HepG2 (cell line): Measurements from ENCODE around the gene ASCC3. TPM values are rescaled to one million over a fixed set of nuclear protein-coding genes. Genes with fewer than 3 reads are reported as not detected.

ENCODE experiments used
- ATAD3A ChIP-seq: sonication (generic); formaldehyde crosslinking; IDR thresholded peaks from 2 replicates; pipeline ENCODE4 v1.4.0; 2020; ENCODE audit warnings: missing genetic modification reagents
- DNMT1 ChIP-seq: sonication (generic); formaldehyde crosslinking; IDR thresholded peaks from 2 replicates; pipeline ENCODE4 v1.5.1; 2020; ENCODE audit warnings: mild to moderate bottlenecking, missing genetic modification reagents
- EP300 ChIP-seq, 3 experiments: sonication (generic) in 1 of 3; formaldehyde crosslinking in 1 of 3; IDR thresholded peaks; 2 replicates each; pipeline versions ENCODE4 v1.5.1 to v1.6.1; 2011 to 2020; ENCODE audit warnings: low read depth in 2 of 3, low read length in 2 of 3, borderline replicate concordance in 1 of 3, improper control_type of control experiment in 1 of 3, mild to moderate bottlenecking in 1 of 3, missing genetic modification reagents in 1 of 3, moderate library complexity in 1 of 3
- FOXA1 ChIP-seq, 2 experiments: fragments of 450-650 bp in 1 of 2; sonication (generic) in 1 of 2; formaldehyde crosslinking in 1 of 2; IDR thresholded peaks; 2 replicates each; pipeline versions ENCODE4 v1.4.0 to v1.6.1; 2016 to 2020; ENCODE audit warnings: missing genetic modification reagents in 1 of 2
- GFI1 ChIP-seq: sonication (generic); formaldehyde crosslinking; IDR thresholded peaks from 2 replicates; pipeline ENCODE4 v1.5.0; 2020; ENCODE audit warnings: missing genetic modification reagents, mild to moderate bottlenecking, borderline replicate concordance
- HMG20A ChIP-seq: IDR thresholded peaks from 2 replicates; pipeline ENCODE4 v1.6.1; 2016; ENCODE audit warnings: borderline replicate concordance
- HOXD1 ChIP-seq: sonication (generic); formaldehyde crosslinking; IDR thresholded peaks from 2 replicates; pipeline ENCODE4 v1.5.0; 2020; ENCODE audit warnings: missing genetic modification reagents
- KAT2B ChIP-seq: fragments of 150-350 bp; IDR thresholded peaks from 2 replicates; pipeline ENCODE4 v1.6.1; 2014; ENCODE audit warnings: low read depth, low read length, borderline replicate concordance
- MEF2D ChIP-seq: sonication (generic); formaldehyde crosslinking; IDR thresholded peaks from 2 replicates; pipeline ENCODE4 v1.5.1; 2020; ENCODE audit warnings: mild to moderate bottlenecking, missing genetic modification reagents
- NAIF1 ChIP-seq: sonication (generic); formaldehyde crosslinking; IDR thresholded peaks from 2 replicates; pipeline ENCODE4 v1.5.0; 2020; ENCODE audit warnings: mild to moderate bottlenecking, missing genetic modification reagents, borderline replicate concordance
- POGZ ChIP-seq: sonication (generic); formaldehyde crosslinking; IDR thresholded peaks from 2 replicates; pipeline ENCODE4 v1.4.0; 2020; ENCODE audit warnings: mild to moderate bottlenecking, missing genetic modification reagents
- RARA ChIP-seq: IDR thresholded peaks from 2 replicates; pipeline ENCODE4 v1.6.1; 2016; ENCODE audit warnings: missing genetic modification reagents, missing compliant biosample characterization
- RXRB ChIP-seq: IDR thresholded peaks from 2 replicates; pipeline ENCODE4 v1.6.1; 2016; ENCODE audit warnings: borderline replicate concordance, missing genetic modification reagents, missing compliant biosample characterization
- SNAPC2 ChIP-seq: sonication (generic); formaldehyde crosslinking; IDR thresholded peaks from 2 replicates; pipeline ENCODE4 v1.8.1; 2022; ENCODE audit warnings: mild to moderate bottlenecking, missing genetic modification reagents
- ZMYM3 ChIP-seq: sonication (generic); formaldehyde crosslinking; IDR thresholded peaks from 2 replicates; pipeline ENCODE4 v1.5.1; 2020; ENCODE audit warnings: mild to moderate bottlenecking, missing genetic modification reagents
- polyA plus RNA-seq, 8 experiments: library from polyadenylated mRNA; depleted of rRNA in 3 of 8; stranded (reverse) in 7 of 8; unstranded in 1 of 8; fragments of >200 nt; fragmentation: Illumina TruSeq in 4 of 8; extraction: Trizol in 4 of 8; gene quantifications; 2 replicates each; pipeline versions ENCODE4 v1.2.1 to v1.2.3, GENCODE V29; 2011 to 2016; ENCODE audit warnings: low read depth in 4 of 8, missing spikeins in 1 of 8, mixed read lengths in 1 of 8; ENCODE audit not compliant: insufficient read depth in 1 of 8
- total RNA-seq, 5 experiments: library from RNA; depleted of rRNA; stranded (reverse); fragments of >200 nt; fragmentation: Illumina TruSeq; extraction: Trizol; gene quantifications; 2 replicates each; pipeline ENCODE4 v1.2.3, GENCODE V29; 2016; ENCODE audit warnings: low read depth in 1 of 5
- TF ChIP-seq, protein P1 (sequence below): IDR thresholded peaks from 2 replicates; pipeline ENCODE4 v1.6.1; 2018; ENCODE audit warnings: missing genetic modification reagents, mild to moderate bottlenecking, missing compliant biosample characterization
- TF ChIP-seq, protein P2 (sequence below): sonication (generic); formaldehyde crosslinking; IDR thresholded peaks from 2 replicates; pipeline ENCODE4 v1.5.1; 2020; ENCODE audit warnings: missing genetic modification reagents, mild to moderate bottlenecking, borderline replicate concordance
- TF ChIP-seq, protein P3 (sequence below): sonication (generic); formaldehyde crosslinking; IDR thresholded peaks from 2 replicates; pipeline ENCODE4 v1.4.0; 2020; ENCODE audit warnings: mild to moderate bottlenecking, missing genetic modification reagents
- TF ChIP-seq, protein P4 (sequence below): sonication (generic); formaldehyde crosslinking; IDR thresholded peaks from 2 replicates; pipeline ENCODE4 v1.4.0; 2020; ENCODE audit warnings: missing genetic modification reagents
- TF ChIP-seq, protein P5 (sequence below): sonication (generic); formaldehyde crosslinking; IDR thresholded peaks from 2 replicates; pipeline ENCODE4 v1.5.0; 2020; ENCODE audit warnings: missing genetic modification reagents

The ASCC3 gene
- total and polyA plus RNA-seq, 2 of the 13 experiments (the other 11 are each of a cell fraction or from before 2014, with no cell fraction given) = 23.1 to 55.7 TPM

DNA sequence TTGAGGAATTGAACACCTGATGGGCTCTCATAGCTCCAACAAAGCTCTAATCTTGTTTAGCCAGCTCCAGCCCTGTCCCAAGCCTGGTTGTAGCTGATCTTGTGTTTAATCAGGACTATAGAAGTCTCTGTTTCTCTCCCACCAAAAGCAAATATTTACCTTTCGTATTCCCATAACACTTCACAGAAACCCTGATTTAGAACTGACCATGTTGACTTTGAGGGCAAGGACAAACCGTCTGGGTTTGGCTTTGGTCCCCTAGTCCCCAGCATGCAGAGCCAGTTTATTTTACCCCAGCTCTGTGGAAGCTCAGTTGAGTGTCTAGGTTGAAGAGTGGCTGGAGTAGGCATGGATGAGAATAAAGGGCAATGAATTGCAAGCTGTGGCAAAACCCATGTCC is 398.4 kb downstream of the ASCC3 start (continued):
- TF ChIP-seq, protein P1, sequence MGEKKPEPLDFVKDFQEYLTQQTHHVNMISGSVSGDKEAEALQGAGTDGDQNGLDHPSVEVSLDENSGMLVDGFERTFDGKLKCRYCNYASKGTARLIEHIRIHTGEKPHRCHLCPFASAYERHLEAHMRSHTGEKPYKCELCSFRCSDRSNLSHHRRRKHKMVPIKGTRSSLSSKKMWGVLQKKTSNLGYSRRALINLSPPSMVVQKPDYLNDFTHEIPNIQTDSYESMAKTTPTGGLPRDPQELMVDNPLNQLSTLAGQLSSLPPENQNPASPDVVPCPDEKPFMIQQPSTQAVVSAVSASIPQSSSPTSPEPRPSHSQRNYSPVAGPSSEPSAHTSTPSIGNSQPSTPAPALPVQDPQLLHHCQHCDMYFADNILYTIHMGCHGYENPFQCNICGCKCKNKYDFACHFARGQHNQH (CRISPR knock-in tag) = no peak
- TF ChIP-seq HMG20A (CRISPR knock-in tag) (peak; percentile 92), RXRB (CRISPR knock-in tag) (peak; percentile 56; the same call in 1 of the 2 replicates), MEF2D (CRISPR knock-in tag) (peak; percentile 53; the same call in 1 of the 2 replicates), KAT2B (no peak), ATAD3A (CRISPR knock-in tag) (no peak), DNMT1 (CRISPR knock-in tag) (no peak), FOXA1 (IDR thresholded peaks at IDR 0.05) (peak; percentile 24; the same call in 1 of the 2 replicates), FOXA1 (CRISPR knock-in tag; IDR thresholded peaks at IDR 0.05) (peak; percentile 86), GFI1 (CRISPR knock-in tag) (peak; percentile 96), NAIF1 (no peak), SNAPC2 (CRISPR knock-in tag) (no peak), EP300 (IDR thresholded peaks at IDR 0.05; ENCODE audit: low read depth in 2 of 2, low read length in 2 of 2) (peak in 1 of 2 experiments; percentile 29; a peak in 1 of 4 replicates), EP300 (CRISPR knock-in tag; IDR thresholded peaks at IDR 0.05; ENCODE audit: borderline replicate concordance) (no peak), HOXD1 (no peak), ZMYM3 (CRISPR knock-in tag) (no peak), RARA (CRISPR knock-in tag) (peak; percentile 54; the same call in 1 of the 2 replicates), POGZ (CRISPR knock-in tag) (peak; percentile 48; the same call in 1 of the 2 replicates)
- TF ChIP-seq, protein P2, sequence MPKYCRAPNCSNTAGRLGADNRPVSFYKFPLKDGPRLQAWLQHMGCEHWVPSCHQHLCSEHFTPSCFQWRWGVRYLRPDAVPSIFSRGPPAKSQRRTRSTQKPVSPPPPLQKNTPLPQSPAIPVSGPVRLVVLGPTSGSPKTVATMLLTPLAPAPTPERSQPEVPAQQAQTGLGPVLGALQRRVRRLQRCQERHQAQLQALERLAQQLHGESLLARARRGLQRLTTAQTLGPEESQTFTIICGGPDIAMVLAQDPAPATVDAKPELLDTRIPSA (CRISPR knock-in tag) = no peak
- TF ChIP-seq, protein P3, sequence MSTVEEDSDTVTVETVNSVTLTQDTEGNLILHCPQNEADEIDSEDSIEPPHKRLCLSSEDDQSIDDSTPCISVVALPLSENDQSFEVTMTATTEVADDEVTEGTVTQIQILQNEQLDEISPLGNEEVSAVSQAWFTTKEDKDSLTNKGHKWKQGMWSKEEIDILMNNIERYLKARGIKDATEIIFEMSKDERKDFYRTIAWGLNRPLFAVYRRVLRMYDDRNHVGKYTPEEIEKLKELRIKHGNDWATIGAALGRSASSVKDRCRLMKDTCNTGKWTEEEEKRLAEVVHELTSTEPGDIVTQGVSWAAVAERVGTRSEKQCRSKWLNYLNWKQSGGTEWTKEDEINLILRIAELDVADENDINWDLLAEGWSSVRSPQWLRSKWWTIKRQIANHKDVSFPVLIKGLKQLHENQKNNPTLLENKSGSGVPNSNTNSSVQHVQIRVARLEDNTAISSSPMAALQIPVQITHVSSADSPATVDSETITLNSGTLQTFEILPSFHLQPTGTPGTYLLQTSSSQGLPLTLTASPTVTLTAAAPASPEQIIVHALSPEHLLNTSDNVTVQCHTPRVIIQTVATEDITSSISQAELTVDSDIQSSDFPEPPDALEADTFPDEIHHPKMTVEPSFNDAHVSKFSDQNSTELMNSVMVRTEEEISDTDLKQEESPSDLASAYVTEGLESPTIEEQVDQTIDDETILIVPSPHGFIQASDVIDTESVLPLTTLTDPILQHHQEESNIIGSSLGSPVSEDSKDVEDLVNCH (CRISPR knock-in tag) = no peak
- TF ChIP-seq, protein P4, sequence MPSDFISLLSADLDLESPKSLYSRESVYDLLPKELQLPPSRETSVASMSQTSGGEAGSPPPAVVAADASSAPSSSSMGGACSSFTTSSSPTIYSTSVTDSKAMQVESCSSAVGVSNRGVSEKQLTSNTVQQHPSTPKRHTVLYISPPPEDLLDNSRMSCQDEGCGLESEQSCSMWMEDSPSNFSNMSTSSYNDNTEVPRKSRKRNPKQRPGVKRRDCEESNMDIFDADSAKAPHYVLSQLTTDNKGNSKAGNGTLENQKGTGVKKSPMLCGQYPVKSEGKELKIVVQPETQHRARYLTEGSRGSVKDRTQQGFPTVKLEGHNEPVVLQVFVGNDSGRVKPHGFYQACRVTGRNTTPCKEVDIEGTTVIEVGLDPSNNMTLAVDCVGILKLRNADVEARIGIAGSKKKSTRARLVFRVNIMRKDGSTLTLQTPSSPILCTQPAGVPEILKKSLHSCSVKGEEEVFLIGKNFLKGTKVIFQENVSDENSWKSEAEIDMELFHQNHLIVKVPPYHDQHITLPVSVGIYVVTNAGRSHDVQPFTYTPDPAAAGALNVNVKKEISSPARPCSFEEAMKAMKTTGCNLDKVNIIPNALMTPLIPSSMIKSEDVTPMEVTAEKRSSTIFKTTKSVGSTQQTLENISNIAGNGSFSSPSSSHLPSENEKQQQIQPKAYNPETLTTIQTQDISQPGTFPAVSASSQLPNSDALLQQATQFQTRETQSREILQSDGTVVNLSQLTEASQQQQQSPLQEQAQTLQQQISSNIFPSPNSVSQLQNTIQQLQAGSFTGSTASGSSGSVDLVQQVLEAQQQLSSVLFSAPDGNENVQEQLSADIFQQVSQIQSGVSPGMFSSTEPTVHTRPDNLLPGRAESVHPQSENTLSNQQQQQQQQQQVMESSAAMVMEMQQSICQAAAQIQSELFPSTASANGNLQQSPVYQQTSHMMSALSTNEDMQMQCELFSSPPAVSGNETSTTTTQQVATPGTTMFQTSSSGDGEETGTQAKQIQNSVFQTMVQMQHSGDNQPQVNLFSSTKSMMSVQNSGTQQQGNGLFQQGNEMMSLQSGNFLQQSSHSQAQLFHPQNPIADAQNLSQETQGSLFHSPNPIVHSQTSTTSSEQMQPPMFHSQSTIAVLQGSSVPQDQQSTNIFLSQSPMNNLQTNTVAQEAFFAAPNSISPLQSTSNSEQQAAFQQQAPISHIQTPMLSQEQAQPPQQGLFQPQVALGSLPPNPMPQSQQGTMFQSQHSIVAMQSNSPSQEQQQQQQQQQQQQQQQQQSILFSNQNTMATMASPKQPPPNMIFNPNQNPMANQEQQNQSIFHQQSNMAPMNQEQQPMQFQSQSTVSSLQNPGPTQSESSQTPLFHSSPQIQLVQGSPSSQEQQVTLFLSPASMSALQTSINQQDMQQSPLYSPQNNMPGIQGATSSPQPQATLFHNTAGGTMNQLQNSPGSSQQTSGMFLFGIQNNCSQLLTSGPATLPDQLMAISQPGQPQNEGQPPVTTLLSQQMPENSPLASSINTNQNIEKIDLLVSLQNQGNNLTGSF (CRISPR knock-in tag) = no peak
- TF ChIP-seq, protein P5, sequence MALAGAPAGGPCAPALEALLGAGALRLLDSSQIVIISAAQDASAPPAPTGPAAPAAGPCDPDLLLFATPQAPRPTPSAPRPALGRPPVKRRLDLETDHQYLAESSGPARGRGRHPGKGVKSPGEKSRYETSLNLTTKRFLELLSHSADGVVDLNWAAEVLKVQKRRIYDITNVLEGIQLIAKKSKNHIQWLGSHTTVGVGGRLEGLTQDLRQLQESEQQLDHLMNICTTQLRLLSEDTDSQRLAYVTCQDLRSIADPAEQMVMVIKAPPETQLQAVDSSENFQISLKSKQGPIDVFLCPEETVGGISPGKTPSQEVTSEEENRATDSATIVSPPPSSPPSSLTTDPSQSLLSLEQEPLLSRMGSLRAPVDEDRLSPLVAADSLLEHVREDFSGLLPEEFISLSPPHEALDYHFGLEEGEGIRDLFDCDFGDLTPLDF (CRISPR knock-in tag) = no peak
